Loucy (cell line): ENCODE measurements around the gene HSPG2.

Experiments used
- H2AFZ ChIP-seq: fragments of 200-600 bp; sonication (generic); 2 replicates; pipeline ENCODE4 v1.6.0; 2016; ENCODE audit warnings: antibody characterized with exemption, mild to moderate bottlenecking, low read length, moderate library complexity
- H3F3A ChIP-seq: fragments of 200-600 bp; 2 replicates; pipeline ENCODE4 v1.6.0; 2016; ENCODE audit warnings: antibody characterized with exemption, low read depth, mild to moderate bottlenecking
- H3K27me3 ChIP-seq: fragments of 200-600 bp; sonication (generic); 2 replicates; pipeline ENCODE4 v1.6.1; 2014; ENCODE audit warnings: low read length, mild to moderate bottlenecking; ENCODE audit not compliant: insufficient read depth, poor library complexity, severe bottlenecking
- H3K36me3 ChIP-seq: fragments of 200-600 bp; sonication (generic); 2 replicates; pipeline ENCODE4 v1.6.1; 2016; ENCODE audit warnings: low read length; ENCODE audit not compliant: insufficient read depth
- H3K4me1 ChIP-seq: fragments of 200-600 bp; sonication (generic); 2 replicates; pipeline ENCODE4 v1.5.1; 2014; ENCODE audit warnings: low read length, mild to moderate bottlenecking; ENCODE audit not compliant: insufficient read depth, poor library complexity, severe bottlenecking
- H3K4me2 ChIP-seq: fragments of 200-600 bp; sonication (generic); 2 replicates; pipeline ENCODE4 v1.6.0; 2014; ENCODE audit warnings: antibody characterized with exemption, low read length, low read depth, mild to moderate bottlenecking; ENCODE audit not compliant: poor library complexity, severe bottlenecking
- H3K4me3 ChIP-seq: fragments of 200-600 bp; sonication (generic); 2 replicates; pipeline ENCODE4 v1.5.1; 2014; ENCODE audit warnings: low read length, mild to moderate bottlenecking, mixed read lengths; ENCODE audit not compliant: poor library complexity, severe bottlenecking
- H3K79me2 ChIP-seq: fragments of 200-600 bp; sonication (generic); 2 replicates; pipeline ENCODE4 v1.6.1; 2014; ENCODE audit warnings: low read length; ENCODE audit not compliant: insufficient read depth
- H3K9ac ChIP-seq: fragments of 200-600 bp; sonication (generic); 2 replicates; pipeline ENCODE4 v1.6.0; 2014; ENCODE audit warnings: mild to moderate bottlenecking, low read depth, low read length, moderate library complexity; ENCODE audit not compliant: poor library complexity, severe bottlenecking
- H3K9me2 ChIP-seq: fragments of 200-600 bp; sonication (generic); replicated peaks from 2 replicates; pipeline ENCODE4 v1.6.1; 2016; ENCODE audit warnings: low read depth, low read length, mixed read lengths
- H3K9me3 ChIP-seq: fragments of 200-600 bp; sonication (generic); 2 replicates; pipeline ENCODE4 v1.6.1; 2014; ENCODE audit warnings: mild to moderate bottlenecking, antibody characterized with exemption, low read length, low read depth; ENCODE audit not compliant: insufficient read depth
- H4K20me1 ChIP-seq: fragments of 200-600 bp; sonication (generic); 2 replicates; pipeline ENCODE4 v1.6.0; 2014; ENCODE audit warnings: antibody characterized with exemption, low read length, mild to moderate bottlenecking; ENCODE audit not compliant: insufficient read depth, poor library complexity, severe bottlenecking
- EZH2phosphoT487 ChIP-seq: fragments of 200-600 bp; IDR thresholded peaks from 2 replicates; pipeline ENCODE4 v1.6.1; 2018; ENCODE audit warnings: antibody characterized with exemption, mild to moderate bottlenecking, moderate library complexity, borderline replicate concordance
- TF ChIP-seq, protein P1 (sequence below): fragments of 200-600 bp; sonication (generic); conservative IDR thresholded peaks from 2 replicates; pipeline ENCODE4 v1.5.1; 2014; ENCODE audit warnings: mild to moderate bottlenecking, antibody characterized with exemption, low read length

The HSPG2 gene

DNA sequence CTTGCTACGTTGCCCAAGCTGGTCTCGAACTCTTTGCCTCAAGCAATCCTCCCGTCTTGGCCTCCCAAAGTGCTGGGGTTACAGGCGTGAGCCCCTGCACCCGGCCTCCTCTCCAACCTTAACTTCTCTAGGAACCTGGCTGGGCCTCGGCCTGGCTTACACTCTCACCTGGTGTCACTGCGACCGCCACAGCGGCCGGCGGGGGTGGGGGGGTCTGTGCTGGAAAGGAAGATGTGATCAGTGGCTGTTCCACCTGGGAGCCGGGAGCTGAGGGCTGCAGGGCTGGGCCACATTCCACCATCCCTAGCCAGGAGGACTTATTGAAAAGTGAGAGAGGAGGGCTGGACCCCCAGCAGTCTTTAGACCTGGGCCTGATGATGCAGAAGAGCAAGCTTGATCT is 48.6 kb downstream of the HSPG2 start:
- Histone ChIP-seq H3K27me3 (no peaks in the 10 kb centered on the region), H3K4me2 (no peak overlapping the region), H3K4me3 (no peak overlapping the region), H3K4me1 (no peaks in the 10 kb centered on the region), H3K9ac (no peak overlapping the region), H3K9me2 (no peaks in the 10 kb centered on the region), H2AFZ (no peak overlapping the region), H3K36me3 (no peaks in the 10 kb centered on the region), H3K79me2 (no peaks in the 10 kb centered on the region), H3K9me3 (no peaks in the 10 kb centered on the region), H4K20me1 (no peaks in the 10 kb centered on the region), H3F3A (no peaks in the 10 kb centered on the region)
- TF ChIP-seq EZH2phosphoT487: no peak
- TF ChIP-seq, protein P1, sequence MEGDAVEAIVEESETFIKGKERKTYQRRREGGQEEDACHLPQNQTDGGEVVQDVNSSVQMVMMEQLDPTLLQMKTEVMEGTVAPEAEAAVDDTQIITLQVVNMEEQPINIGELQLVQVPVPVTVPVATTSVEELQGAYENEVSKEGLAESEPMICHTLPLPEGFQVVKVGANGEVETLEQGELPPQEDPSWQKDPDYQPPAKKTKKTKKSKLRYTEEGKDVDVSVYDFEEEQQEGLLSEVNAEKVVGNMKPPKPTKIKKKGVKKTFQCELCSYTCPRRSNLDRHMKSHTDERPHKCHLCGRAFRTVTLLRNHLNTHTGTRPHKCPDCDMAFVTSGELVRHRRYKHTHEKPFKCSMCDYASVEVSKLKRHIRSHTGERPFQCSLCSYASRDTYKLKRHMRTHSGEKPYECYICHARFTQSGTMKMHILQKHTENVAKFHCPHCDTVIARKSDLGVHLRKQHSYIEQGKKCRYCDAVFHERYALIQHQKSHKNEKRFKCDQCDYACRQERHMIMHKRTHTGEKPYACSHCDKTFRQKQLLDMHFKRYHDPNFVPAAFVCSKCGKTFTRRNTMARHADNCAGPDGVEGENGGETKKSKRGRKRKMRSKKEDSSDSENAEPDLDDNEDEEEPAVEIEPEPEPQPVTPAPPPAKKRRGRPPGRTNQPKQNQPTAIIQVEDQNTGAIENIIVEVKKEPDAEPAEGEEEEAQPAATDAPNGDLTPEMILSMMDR: no peak

DNA sequence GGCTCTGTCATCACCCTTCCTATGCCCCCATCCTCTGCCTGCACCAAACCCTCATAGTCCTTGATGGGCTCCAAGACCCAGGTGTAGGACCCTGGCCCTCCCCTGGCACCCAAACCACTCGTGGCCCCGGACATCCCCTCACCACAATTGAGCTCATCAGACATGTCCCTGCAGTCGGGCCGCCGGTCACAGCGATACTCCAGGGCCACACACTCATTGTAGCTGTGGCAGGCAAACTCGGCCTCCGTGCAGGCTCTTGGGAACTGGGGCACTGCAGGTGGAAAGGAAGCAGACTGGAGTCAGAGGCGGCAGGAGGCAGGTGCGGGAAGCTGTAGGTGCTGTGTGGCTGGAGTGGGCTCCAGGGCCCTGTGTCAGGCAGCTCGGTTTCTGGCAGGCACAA is 49.3 kb downstream of the HSPG2 start:
- Histone ChIP-seq H2AFZ (no peak overlapping the region), H3K4me3 (no peak overlapping the region), H3K9me2 (no peaks in the 10 kb centered on the region), H4K20me1 (no peaks in the 10 kb centered on the region), H3K4me1 (no peaks in the 10 kb centered on the region), H3K27me3 (no peaks in the 10 kb centered on the region), H3K9ac (no peak overlapping the region), H3K4me2 (no peak overlapping the region), H3K36me3 (no peaks in the 10 kb centered on the region), H3K9me3 (no peaks in the 10 kb centered on the region), H3K79me2 (no peaks in the 10 kb centered on the region), H3F3A (no peaks in the 10 kb centered on the region)
- TF ChIP-seq EZH2phosphoT487: no peak
- TF ChIP-seq, protein P1: no peak

- no peak overlapping the region for H2AFZ ChIP-seq
- no peaks in the 10 kb centered on the region for H3K79me2 ChIP-seq
- H4K20me1 ChIP-seq: no peaks in the 10 kb centered on the region
- no peaks in the 10 kb centered on the region for H3K9me3 ChIP-seq
- H3K4me2 ChIP-seq: no peak overlapping the region
- no peak for TF ChIP-seq EZH2phosphoT487
- no peaks in the 10 kb centered on the region for H3K36me3 ChIP-seq
- H3K9ac ChIP-seq: no peak overlapping the region
- H3K4me3 ChIP-seq: no peak overlapping the region
- no peaks in the 10 kb centered on the region for H3K27me3 ChIP-seq
- no peaks in the 10 kb centered on the region for H3K9me2 ChIP-seq
- no peaks in the 10 kb centered on the region for H3K4me1 ChIP-seq
- H3F3A ChIP-seq: no peaks in the 10 kb centered on the region
Measured at GRCh38 chr1:21887216-21887736, 49.8 kb downstream of the HSPG2 start.

- TF ChIP-seq EZH2phosphoT487: no peak
- TF ChIP-seq, protein P1: no peak
- no peaks in the 10 kb centered on the region for H3K9me3 ChIP-seq
- H3K79me2 ChIP-seq: no peaks in the 10 kb centered on the region
- no peaks in the 10 kb centered on the region for H3K9me2 ChIP-seq
- no peak overlapping the region for H3K4me2 ChIP-seq
- no peaks in the 10 kb centered on the region for H3F3A ChIP-seq
- H4K20me1 ChIP-seq: no peaks in the 10 kb centered on the region
- no peaks in the 10 kb centered on the region for H3K27me3 ChIP-seq
- no peak overlapping the region for H3K4me3 ChIP-seq
- H3K9ac ChIP-seq: no peak overlapping the region
- no peak overlapping the region for H2AFZ ChIP-seq
- H3K36me3 ChIP-seq: no peaks in the 10 kb centered on the region
- H3K4me1 ChIP-seq: no peaks in the 10 kb centered on the region
Measured at GRCh38 chr1:21886486-21887215, 50.5 kb downstream of the HSPG2 start.
